T47D (cell line): ENCODE measurements around the gene GGTLC2.
A peak's percentile ranks its signal among the peaks of the same experiment; 100 is the strongest.
"Not testable (repeated sequence)": the region's sequence is repeated elsewhere in the genome, so short reads cannot be mapped to it uniquely, and the experiment has no call there.

Experiments used
- DNase-seq, 2 experiments: peaks; one replicate each; pipeline versions ENCODE4 v3.0.0 to v3.0.0-alpha.2; 2011 to 2012; ENCODE audit warnings: low read depth in 1 of 2, low spot score in 1 of 2
- JUND ChIP-seq: IDR thresholded peaks from 2 replicates; pipeline ENCODE4 v1.6.1; 2012; ENCODE audit warnings: low read depth
- in situ Hi-C: cut with HindIII; loops from 2 replicates; pipeline ENCODE4 v1.10.0; 2016; ENCODE audit warnings: low sequenced_read_pairs, low pct_unique_long_range_greater_than_20kb

The GGTLC2 gene

GRCh38 chr22:22644314-22644713 is at the start of gene GGTLC2:
Gene GGTLC2 (plus strand): TSS chr22:22644614. CDS start chr22:22646346, 1,732 bp downstream.
- DNase-seq, in situ Hi-C loops: not testable (repeated sequence)

DNA sequence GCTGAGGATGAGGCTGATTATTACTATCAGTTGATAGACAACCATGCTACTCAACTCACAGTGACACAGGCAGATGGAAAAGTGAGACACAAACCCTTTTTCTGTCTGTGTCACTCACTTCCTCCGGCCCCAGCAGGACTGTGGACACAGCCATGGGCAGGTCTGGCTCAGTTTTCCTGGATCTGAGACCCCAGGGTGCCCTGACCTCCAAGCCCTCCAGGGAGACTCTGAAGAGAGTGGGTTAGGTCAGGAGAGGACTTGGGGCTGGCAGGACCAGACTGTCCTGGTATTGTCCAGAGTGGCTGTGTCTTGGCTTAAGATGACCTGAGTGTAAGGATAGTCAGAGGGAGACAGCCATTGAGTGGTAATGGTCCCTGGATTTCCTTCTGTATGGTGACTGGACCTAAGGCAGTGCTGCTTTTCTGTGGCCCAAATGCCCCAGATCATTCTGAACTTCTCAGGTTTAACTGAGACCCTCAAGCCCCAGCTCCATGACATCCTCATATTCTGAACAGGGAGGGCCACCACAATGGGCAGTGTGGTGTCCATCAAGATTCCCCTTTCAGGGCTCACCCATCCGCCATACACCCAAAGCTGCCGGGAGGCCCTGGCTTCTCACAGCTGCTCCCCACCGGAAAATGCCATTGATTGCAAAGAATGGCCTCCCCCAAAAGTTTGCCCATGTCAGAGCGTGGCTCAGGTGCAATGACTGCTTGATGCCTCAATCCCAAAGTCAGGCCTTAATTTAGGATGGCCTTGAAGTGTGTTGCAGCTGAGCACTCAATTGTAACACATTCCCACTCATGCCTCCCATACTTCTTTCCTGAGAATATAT is 49.2 kb upstream of the GGTLC2 start:
- in situ Hi-C loops: no loop called here
- no peak for TF ChIP-seq JUND
- DNase-seq: no peak

DNA sequence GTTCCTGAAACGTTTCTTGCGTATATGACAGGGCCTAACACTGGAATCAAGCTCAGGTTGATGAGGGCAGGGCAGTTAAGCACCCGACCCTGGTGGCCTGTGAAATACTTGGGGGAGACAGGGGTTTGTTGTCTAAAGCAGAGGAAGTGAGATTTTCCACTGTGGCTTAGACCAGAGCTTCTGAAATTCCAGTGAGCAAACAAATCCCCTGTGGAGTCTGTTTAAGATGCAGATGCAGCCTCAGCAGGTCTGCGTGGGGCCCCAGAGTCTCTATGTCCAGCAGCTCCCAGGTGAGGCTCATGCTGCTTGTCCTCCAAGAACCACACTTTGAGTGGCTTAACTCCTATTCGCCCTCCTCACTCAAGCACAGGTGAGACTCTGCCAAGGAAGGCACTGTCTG is 46.3 kb upstream of the GGTLC2 start:
- TF ChIP-seq JUND: no peak
- no peak for DNase-seq
- in situ Hi-C loops: no loop called here

- no peak for DNase-seq
- in situ Hi-C loops: no loop called here
- TF ChIP-seq JUND: no peak
Measured at GRCh38 chr22:22599248-22599647, 45.2 kb upstream of the GGTLC2 start.

DNA sequence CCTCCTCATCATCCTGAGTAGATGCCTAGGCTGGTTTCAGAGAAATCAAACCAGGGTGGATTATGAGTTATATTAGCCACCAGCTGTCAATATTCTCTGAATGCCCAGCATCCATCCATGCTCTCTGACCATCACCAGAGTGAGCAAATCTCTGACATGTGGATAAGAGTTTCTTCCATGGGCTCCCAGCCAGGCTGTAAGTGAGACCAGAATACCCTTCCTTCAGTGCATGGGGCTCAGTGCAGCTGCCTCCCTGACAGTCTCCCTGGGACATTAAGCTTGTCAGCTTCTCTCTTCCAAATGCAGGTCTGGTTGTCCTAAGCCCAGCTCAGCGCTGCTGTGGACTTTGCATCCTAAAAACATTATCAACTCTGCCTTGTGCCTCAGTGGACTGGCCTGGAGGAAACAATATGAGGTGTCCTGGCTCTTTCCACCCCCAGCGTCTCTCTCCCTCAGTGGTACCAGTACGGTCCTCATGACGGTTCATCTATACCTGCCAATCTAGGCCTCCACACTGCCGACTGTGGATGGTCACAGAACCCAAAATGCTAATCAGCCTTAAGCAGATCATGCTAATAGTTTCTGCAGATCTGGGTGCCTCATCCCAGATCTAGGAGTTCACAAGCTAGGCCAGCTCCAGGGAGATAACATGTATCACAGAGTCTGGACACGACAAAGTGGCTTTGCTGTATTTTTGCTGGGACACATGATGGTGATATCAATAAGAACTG is 43.7 kb upstream of the GGTLC2 start:
- TF ChIP-seq JUND: no peak
- no peak for DNase-seq
- in situ Hi-C loops: no loop called here

GRCh38 chr22:22603470-22603947 is 40.9 kb upstream of the GGTLC2 start:
- TF ChIP-seq JUND: no peak
- DNase-seq: no peak
- in situ Hi-C loops: no loop called here

DNA sequence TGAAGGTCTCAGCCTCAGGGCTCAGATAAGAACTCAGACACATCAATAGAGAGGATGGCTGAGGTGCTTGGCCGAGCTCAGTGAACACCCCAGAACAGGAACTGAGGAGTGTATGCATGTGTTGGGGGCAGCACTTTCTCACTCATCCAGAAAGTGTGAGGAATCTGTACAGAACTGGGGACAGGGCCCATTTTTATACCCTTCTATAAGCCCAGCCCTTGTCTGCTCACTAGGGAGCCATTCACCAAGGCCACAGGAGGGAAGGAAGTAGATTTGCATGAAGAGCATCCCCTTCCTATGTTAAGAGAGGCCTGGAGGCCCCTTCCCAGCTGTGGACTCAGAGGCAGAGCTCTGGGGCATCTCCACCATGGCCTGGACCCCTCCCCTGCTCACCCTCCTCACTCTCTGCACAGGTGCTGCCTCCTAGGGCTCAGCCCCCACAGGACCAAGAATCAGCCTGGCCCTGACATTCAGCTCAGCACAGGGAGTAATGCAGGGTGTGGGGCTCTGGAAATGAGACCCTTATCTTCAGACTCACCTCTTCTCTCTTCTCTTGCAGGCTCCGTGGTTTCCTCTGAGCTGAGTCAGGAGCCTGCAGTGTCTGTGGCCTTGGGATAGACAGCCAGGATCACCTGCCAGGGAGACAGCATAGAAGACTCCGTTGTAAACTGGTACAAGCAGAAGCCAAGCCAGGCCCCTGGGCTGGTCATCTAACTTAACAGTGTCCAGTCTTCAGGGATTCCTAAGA is 39.9 kb upstream of the GGTLC2 start:
- no peak for TF ChIP-seq JUND
- in situ Hi-C loops: no loop called here
- DNase-seq: no peak

DNA sequence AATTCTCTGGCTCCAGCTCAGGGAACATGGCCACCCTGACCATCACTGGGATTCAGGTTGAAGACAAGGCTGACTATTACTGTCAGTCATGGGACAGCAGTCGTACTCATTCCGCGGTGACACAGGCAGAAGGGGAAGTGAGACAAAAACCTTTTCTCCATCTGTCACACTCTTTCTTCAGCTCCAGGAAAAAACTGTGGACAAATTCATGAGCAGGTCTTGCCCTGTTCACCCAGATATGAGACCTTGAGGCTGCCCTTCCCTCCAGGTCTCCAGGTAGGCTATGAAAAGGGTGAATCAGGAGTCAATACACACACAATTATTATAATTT is 39.4 kb upstream of the GGTLC2 start:
- DNase-seq: no peak
- in situ Hi-C loops: no loop called here
- no peak for TF ChIP-seq JUND

- in situ Hi-C loops, DNase-seq: not testable (repeated sequence)
Measured at GRCh38 chr22:22608022-22608421, 36.4 kb upstream of the GGTLC2 start.

DNA sequence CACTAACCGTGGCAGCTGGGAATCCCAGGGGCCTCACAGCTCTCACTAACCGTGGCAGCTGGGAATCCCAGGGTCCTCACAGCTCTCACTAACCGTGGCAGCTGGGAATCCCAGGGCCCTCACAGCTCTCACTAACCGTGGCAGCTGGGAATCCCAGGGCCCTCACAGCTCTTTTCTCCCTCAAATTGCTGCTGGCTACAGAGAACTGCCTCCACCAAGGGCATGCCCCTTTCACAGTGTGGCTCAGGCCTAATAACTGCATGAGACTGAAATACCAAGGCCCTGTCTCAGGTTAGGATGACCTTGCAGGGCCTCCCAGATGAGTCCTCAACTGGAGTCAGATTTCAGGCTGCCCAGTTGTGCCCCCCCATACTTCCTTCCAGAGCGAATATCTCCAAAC is 35.1 kb upstream of the GGTLC2 start:
- in situ Hi-C loops: no loop called here
- DNase-seq: peak in 1 of 2 experiments; percentile 27
- no peak for TF ChIP-seq JUND

GRCh38 chr22:22612516-22612915 is 31.9 kb upstream of the GGTLC2 start:
- no peak for DNase-seq
- in situ Hi-C loops: no loop called here
- TF ChIP-seq JUND: no peak

GRCh38 chr22:22614065-22614464 is 30.3 kb upstream of the GGTLC2 start:
- no peak for TF ChIP-seq JUND
- DNase-seq: no peak
- in situ Hi-C loops: no loop called here

- TF ChIP-seq JUND: no peak
- DNase-seq: no peak
- in situ Hi-C loops: no loop called here
Measured at GRCh38 chr22:22616636-22617035, 27.8 kb upstream of the GGTLC2 start.
